ENCODE measurements around the gene CNTNAP2.

CNTNAP2 gene

GRCh38 chr7:147235645-147236382 is 1119.2 kb downstream of the CNTNAP2 start:
- no peak for DNase-seq

GRCh38 chr7:147240468-147240867 is 1123.9 kb downstream of the CNTNAP2 start:
- no peak for DNase-seq

- peak in 17 of 51 donors; percentile 3 to 40 (median 10) for DNase-seq
These were observed 1128.7 kb downstream of the CNTNAP2 start for GRCh38 chr7:147245274-147245673.

GRCh38 chr7:147249956-147250355 is 1133.4 kb downstream of the CNTNAP2 start:
- DNase-seq: peak in 1 of 51 donors; percentile 2

- no peak for DNase-seq
These were observed 1135.2 kb downstream of the CNTNAP2 start for GRCh38 chr7:147251751-147252325.

GRCh38 chr7:147261693-147262092 is 1145.1 kb downstream of the CNTNAP2 start:
- no peak for DNase-seq

- no peak for DNase-seq
These were observed 1148.9 kb downstream of the CNTNAP2 start for GRCh38 chr7:147265528-147265927.

GRCh38 chr7:147276106-147276505 is 1159.5 kb downstream of the CNTNAP2 start:
- no peak for DNase-seq

GRCh38 chr7:147276783-147277370 is 1160.3 kb downstream of the CNTNAP2 start:
- DNase-seq: no peak

GRCh38 chr7:147279514-147279913 is 1162.9 kb downstream of the CNTNAP2 start:
- DNase-seq: peak in 2 of 51 donors; percentile 2 to 16

GRCh38 chr7:147279964-147280374 is 1163.4 kb downstream of the CNTNAP2 start:
- peak in 5 of 51 donors; percentile 1 to 78 (median 29) for DNase-seq

- DNase-seq: no peak
These were observed 1165.6 kb downstream of the CNTNAP2 start for GRCh38 chr7:147282204-147282603.

GRCh38 chr7:147296201-147296600 is 1179.6 kb downstream of the CNTNAP2 start:
- no peak for DNase-seq

GRCh38 chr7:147296986-147297385 is 1180.4 kb downstream of the CNTNAP2 start:
- DNase-seq: no peak

GRCh38 chr7:147298611-147299043 is 1182.0 kb downstream of the CNTNAP2 start:
- DNase-seq: no peak

- DNase-seq: no peak
These were observed 1183.7 kb downstream of the CNTNAP2 start for GRCh38 chr7:147300293-147300692.

GRCh38 chr7:147304376-147304775 is 1187.8 kb downstream of the CNTNAP2 start:
- no peak for DNase-seq

- no peak for DNase-seq
These were observed 1189.2 kb downstream of the CNTNAP2 start for GRCh38 chr7:147305827-147306226.

- DNase-seq: no peak
These were observed 1191.9 kb downstream of the CNTNAP2 start for GRCh38 chr7:147308539-147308938.

GRCh38 chr7:147311336-147311735 is 1194.7 kb downstream of the CNTNAP2 start:
- no peak for DNase-seq

- no peak for DNase-seq
These were observed 1204.9 kb downstream of the CNTNAP2 start for GRCh38 chr7:147321504-147321903.

GRCh38 chr7:147332988-147333387 is 1216.4 kb downstream of the CNTNAP2 start:
- DNase-seq: peak in 1 of 51 donors; percentile 2

GRCh38 chr7:147363101-147363500 is 1246.5 kb downstream of the CNTNAP2 start:
- DNase-seq: no peak
